Cardiac fibroblast (primary cell): ENCODE results near the gene ALK.

Source experiments
- DNase-seq, 2 donors: peaks; one replicate each; pipeline versions ENCODE4 v3.0.0 to v3.0.0-alpha.2; 2010; ENCODE audit warnings: low read depth in 2 of 2
- H3K4me3 ChIP-seq, 2 donors: replicated peaks in 1 of 2; 1 replicate in 1 of 2; 2 replicates in 1 of 2; pipeline ENCODE4 v1.5.1; 2011; ENCODE audit warnings: low read depth in 2 of 2, low read length in 2 of 2, mild to moderate bottlenecking in 2 of 2, moderate library complexity in 1 of 2
- TF ChIP-seq, protein P1 (sequence below): IDR thresholded peaks from one replicate; pipeline ENCODE4 v1.5.1; 2011; ENCODE audit warnings: low read depth, mild to moderate bottlenecking, low read length, inconsistent platforms

ALK gene

DNA sequence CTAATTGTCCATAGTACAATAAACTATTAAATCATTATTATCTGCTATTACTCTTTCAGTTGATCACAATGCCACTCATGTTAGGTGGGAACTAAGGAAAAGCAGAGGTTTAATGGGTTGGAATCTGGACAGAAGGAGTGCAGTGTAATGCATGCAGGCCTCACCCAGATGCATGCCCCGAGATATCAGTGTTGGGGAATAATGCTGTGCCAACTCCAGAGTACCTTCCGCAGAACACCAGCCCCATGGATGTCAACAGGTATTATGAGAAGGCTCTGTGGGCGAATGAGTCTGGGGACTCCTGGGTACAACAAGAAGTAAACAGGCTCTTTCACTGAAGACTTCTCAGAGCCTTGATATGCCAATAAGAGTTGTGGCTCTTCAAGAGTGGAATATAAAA, 377.4 kb downstream of the ALK start:
- TF ChIP-seq, protein P1, sequence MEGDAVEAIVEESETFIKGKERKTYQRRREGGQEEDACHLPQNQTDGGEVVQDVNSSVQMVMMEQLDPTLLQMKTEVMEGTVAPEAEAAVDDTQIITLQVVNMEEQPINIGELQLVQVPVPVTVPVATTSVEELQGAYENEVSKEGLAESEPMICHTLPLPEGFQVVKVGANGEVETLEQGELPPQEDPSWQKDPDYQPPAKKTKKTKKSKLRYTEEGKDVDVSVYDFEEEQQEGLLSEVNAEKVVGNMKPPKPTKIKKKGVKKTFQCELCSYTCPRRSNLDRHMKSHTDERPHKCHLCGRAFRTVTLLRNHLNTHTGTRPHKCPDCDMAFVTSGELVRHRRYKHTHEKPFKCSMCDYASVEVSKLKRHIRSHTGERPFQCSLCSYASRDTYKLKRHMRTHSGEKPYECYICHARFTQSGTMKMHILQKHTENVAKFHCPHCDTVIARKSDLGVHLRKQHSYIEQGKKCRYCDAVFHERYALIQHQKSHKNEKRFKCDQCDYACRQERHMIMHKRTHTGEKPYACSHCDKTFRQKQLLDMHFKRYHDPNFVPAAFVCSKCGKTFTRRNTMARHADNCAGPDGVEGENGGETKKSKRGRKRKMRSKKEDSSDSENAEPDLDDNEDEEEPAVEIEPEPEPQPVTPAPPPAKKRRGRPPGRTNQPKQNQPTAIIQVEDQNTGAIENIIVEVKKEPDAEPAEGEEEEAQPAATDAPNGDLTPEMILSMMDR: no peak
- DNase-seq: no peak
- H3K4me3 ChIP-seq: no peak overlapping the region

DNA sequence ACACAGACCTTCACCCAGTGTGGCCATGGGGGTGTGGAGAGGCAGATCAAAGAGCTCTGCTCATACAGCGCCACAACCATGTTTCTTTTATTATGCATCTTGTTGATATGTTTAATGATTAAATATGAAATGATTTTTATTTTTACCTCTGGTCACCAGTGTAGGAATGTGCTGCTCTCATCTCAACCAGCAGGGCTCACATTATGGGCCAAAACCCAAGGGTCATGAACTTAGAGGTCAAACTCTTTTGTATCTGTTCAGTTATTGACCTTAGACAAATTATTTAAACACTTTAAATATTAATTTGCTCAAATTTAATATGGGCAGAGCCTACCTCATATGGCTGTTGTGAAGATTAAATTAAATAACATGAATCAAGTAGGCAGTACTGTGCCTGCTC, 386.2 kb downstream of the ALK start:
- DNase-seq: no peak
- H3K4me3 ChIP-seq: no peak overlapping the region

DNA sequence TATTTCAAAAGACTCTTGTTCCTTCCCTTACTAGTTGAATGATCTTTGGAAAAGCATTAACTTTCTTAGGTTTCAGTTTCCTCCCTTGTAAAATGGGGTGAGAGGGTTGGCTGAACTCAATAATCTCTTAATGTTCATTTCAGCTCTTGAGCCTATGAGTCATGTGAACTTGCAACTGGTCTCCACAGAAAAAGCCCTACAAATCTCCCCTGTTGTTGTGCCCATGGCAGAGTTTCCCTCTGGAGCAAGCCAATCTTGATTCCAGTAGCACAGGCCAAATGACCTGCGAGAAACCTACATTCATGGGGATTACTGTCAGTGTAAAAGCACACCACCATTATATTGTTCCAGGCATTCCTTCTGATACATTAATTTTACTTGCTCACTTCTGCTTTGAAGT, 388.9 kb downstream of the ALK start:
- TF ChIP-seq, protein P1: no peak
- DNase-seq: peak in 1 of 2 donors; percentile 13
- H3K4me3 ChIP-seq: no peak overlapping the region

More for the DNA sequence above, 386.2 kb downstream of the ALK start:
- TF ChIP-seq, protein P1: no peak

DNA sequence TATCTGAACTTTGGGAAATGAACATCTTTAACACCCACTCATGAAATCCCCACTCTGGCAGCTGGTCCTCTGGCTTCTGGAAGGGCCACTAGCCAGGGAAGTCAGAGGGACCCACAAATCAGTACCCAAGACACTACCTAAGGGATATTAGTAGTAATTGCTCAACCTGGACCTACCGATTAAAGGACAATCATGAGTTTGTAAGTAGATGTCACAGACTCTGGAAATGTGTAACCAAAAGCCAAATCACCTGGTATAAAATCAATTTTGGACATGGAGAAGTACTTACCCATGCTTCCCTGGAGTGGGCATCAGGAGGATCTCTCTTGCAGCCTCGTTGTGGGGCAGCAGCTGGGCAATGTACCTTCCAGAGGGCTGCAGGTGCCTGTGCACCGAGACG, 389.8 kb downstream of the ALK start:
- TF ChIP-seq, protein P1: no peak
- H3K4me3 ChIP-seq: no peak overlapping the region
- no peak for DNase-seq

DNA sequence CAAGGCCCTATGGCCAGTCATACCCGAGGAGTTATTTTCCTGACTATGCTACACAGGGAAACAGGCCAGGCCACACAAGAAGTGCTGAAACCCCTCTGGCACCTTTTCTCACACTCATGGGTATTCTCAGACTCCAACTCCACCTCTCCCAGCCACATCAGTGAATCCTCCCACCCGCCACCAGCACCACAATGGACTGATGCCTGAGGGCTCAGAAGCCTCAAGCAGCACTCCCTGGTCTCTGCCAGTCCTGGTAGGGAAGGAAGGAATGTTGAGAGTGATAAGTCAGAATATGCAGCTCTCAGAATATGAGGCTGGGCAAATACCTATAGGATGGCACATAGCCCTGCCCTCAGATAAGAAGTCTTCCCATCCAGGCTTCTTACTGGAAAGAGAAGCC, 391.1 kb downstream of the ALK start:
- TF ChIP-seq, protein P1: no peak
- peak in 1 of 2 donors; percentile 20 for DNase-seq
- no peak overlapping the region for H3K4me3 ChIP-seq

DNA sequence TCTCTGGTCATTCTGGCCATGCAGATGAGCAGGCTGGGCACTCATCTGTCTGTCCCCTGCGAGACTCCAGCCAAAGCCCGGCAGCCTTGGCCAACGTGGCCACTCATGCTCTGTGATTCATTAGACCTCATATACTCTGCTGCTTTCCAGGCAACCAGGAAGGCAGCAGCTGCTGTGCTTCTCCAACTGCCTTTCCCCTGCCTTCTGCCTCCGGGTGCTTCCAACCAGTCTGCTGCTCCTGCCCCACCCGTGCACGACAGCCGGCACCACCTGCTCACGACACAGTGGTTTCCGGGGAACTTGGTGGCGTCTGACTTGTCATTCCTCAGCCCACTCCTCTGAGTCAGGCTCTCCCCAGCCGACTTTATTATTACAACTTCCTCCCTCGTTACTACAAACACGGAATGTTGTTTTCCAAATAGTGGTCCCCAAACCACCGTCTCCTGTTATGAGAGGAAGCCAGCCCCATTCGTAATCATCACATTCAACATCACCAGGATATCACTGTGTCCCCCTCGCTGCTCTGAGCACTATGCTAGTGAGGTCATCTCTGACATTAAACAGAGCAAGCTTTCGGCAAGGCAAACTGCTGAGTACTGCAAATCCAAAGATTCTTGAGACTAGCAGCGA, 392.4 kb downstream of the ALK start:
- DNase-seq: peak; percentile 42 to 71
- H3K4me3 ChIP-seq: no peak overlapping the region
- TF ChIP-seq, protein P1: no peak

DNA sequence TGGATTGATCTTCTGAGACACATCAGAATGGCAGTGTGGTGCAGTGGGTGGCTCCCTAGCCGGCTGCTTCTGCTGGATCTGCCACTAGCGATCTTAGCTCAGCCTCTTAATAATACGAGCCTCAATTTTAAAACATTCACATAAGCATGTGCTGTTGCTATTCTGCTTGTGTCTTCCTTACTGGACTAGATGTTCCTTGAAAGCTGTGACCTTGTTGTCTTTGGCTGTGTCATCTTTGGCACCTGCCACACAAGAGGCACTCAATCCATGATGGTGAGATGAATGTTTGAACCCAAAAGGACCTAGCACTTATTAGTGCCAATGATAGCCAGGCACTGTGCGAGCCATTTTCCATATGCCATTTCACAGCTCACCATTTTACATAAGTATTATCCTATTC, 393.0 kb downstream of the ALK start:
- H3K4me3 ChIP-seq: no peak overlapping the region

More for the DNA sequence above, 393.0 kb downstream of the ALK start:
- TF ChIP-seq, protein P1: no peak
- no peak for DNase-seq
